Activated CD4-positive, alpha-beta memory T cell treated with anti-CD3 and anti-CD28 coated beads for 36 hours (primary cell): ENCODE results near the gene CLNS1A. TPM values are rescaled to one million over a fixed set of nuclear protein-coding genes. Genes with fewer than 3 reads are reported as not detected.
"Not testable (repeated sequence)": the region's sequence is repeated elsewhere in the genome, so short reads cannot be mapped to it uniquely, and the experiment has no call there.

Source experiments
- CTCF ChIA-PET: fragments of 350-600 bp; sonication (Branson Sonifier 250); formaldehyde crosslinking; loops from one replicate; lab custom pipeline; 2021; ENCODE audit warnings: antibody characterized with exemption, inconsistent platforms; lab: Charles Lee
- POLR2A ChIA-PET: fragments of 350-600 bp; sonication (Branson Sonifier 250); formaldehyde crosslinking; loops from one replicate; lab custom pipeline; 2021; ENCODE audit warnings: antibody characterized with exemption; lab: Charles Lee
- DNase-seq: peaks from one replicate; pipeline ENCODE4 v3.0.0-alpha.2; 2020
- H3K27ac Mint-ChIP-seq: one replicate; pipeline ENCODE4 v1.8.0; 2021; ENCODE audit warnings: mixed read lengths
- H3K27me3 Mint-ChIP-seq: one replicate; pipeline ENCODE4 v1.8.0; 2021; ENCODE audit warnings: mixed read lengths
- H3K36me3 Mint-ChIP-seq: one replicate; pipeline ENCODE4 v1.8.0; 2021; ENCODE audit warnings: mixed read lengths
- H3K4me1 Mint-ChIP-seq: one replicate; pipeline ENCODE4 v1.8.0; 2021; ENCODE audit warnings: low read depth, mixed read lengths
- H3K4me3 Mint-ChIP-seq: one replicate; pipeline ENCODE4 v1.8.0; 2021; ENCODE audit warnings: mild to moderate bottlenecking, mixed read lengths
- H3K9me3 Mint-ChIP-seq: one replicate; pipeline ENCODE4 v1.8.0; 2021; ENCODE audit warnings: mixed read lengths
- intact Hi-C: fragments of 100-400 bp; cut with micrococcal nuclease; formaldehyde crosslinking; loops from one replicate; pipeline ENCODE4 v1.15.1; 2023
- total RNA-seq, 2 experiments: library from RNA; stranded (reverse); gene quantifications; one replicate each; pipeline ENCODE4 v1.2.3, GENCODE V29; 2021

The CLNS1A gene
- total RNA-seq, 2 experiments from 2014 or later, result 199 to 200 TPM

GRCh38 chr11:77654770-77655434 is 17.3 kb upstream of the CLNS1A start:
- no peak overlapping the region for H3K27ac Mint-ChIP-seq
- H3K36me3 Mint-ChIP-seq, result no peaks in the 10 kb centered on the region
- H3K4me1 Mint-ChIP-seq, result no peaks in the 10 kb centered on the region
- ChIA-PET POLR2A (no interaction called here), CTCF (no interaction called here)
- no peak overlapping the region for H3K4me3 Mint-ChIP-seq
- intact Hi-C loops, result no loop called here
- DNase-seq, result no peak
- H3K9me3 Mint-ChIP-seq, result no peaks in the 10 kb centered on the region
- no peaks in the 10 kb centered on the region for H3K27me3 Mint-ChIP-seq

- no peak for DNase-seq
- Mint-ChIP-seq H3K4me1 (no peaks in the 10 kb centered on the region), H3K9me3 (no peaks in the 10 kb centered on the region), H3K36me3 (no peaks in the 10 kb centered on the region), H3K27ac (no peak overlapping the region), H3K27me3 (peaks cover 4% of the 10 kb centered on the region), H3K4me3 (no peak overlapping the region)
- ChIA-PET CTCF (no interaction called here), POLR2A (interaction anchor here (0.6 kb wide), 1 partner anchor 20 kb away, joined by 4 read pairs; no protein-coding TSS in a partner anchor)
- intact Hi-C loops, result no loop called here
Measured at GRCh38 chr11:77650123-77650522, 12.5 kb upstream of the CLNS1A start.

- CTCF ChIA-PET, result no interaction called here
- H3K4me3 Mint-ChIP-seq, result no peak overlapping the region
- POLR2A ChIA-PET, result no interaction called here
- no peak for DNase-seq
- no peak overlapping the region for H3K27ac Mint-ChIP-seq
- H3K36me3 Mint-ChIP-seq, result no peaks in the 10 kb centered on the region
- peaks cover 9% of the 10 kb centered on the region for H3K27me3 Mint-ChIP-seq
- H3K4me1 Mint-ChIP-seq, result no peaks in the 10 kb centered on the region
- intact Hi-C loops, result no loop called here
- no peaks in the 10 kb centered on the region for H3K9me3 Mint-ChIP-seq
Measured at GRCh38 chr11:77647654-77648305, 10.2 kb upstream of the CLNS1A start.

GRCh38 chr11:77644887-77645286 is 7.3 kb upstream of the CLNS1A start:
- intact Hi-C loops, result no loop called here
- no peak for DNase-seq
- Mint-ChIP-seq H3K9me3 (peaks cover 4% of the 10 kb centered on the region), H3K4me3 (no peak overlapping the region), H3K27me3 (peaks cover 9% of the 10 kb centered on the region), H3K27ac (no peak overlapping the region), H3K36me3 (no peaks in the 10 kb centered on the region), H3K4me1 (no peaks in the 10 kb centered on the region)
- ChIA-PET CTCF (no interaction called here), POLR2A (no interaction called here)

- Mint-ChIP-seq H3K27me3 (peaks cover 9% of the 10 kb centered on the region), H3K36me3 (peaks cover 4% of the 10 kb centered on the region), H3K27ac (no peak overlapping the region), H3K4me1 (peaks cover 5% of the 10 kb centered on the region), H3K9me3 (peaks cover 4% of the 10 kb centered on the region), H3K4me3 (no peak overlapping the region)
- DNase-seq, result no peak
- ChIA-PET CTCF (no interaction called here), POLR2A (no interaction called here)
- intact Hi-C loops, result no loop called here
Measured at GRCh38 chr11:77642228-77642627, 4.6 kb upstream of the CLNS1A start.

- Mint-ChIP-seq H3K9me3 (peaks cover 4% of the 10 kb centered on the region), H3K27ac (peak overlapping the region; percentile 95), H3K36me3 (peaks cover 31% of the 10 kb centered on the region), H3K4me3 (peak overlapping the region; percentile 95), H3K27me3 (no peaks in the 10 kb centered on the region), H3K4me1 (peaks cover 40% of the 10 kb centered on the region)
- ChIA-PET POLR2A (interaction anchor here (1.6 kb wide), 1 partner anchor 358 kb away, joined by 4 read pairs; the partner anchor contains the start of gene INTS4), CTCF (interaction anchor here (0.6 kb wide), 1 partner anchor 163 kb away, joined by 3 read pairs; the partner anchor contains the start of gene PAK1)
- intact Hi-C loops, result loop anchor here (1.0 to 10.0 kb wide), 4 partner anchors 165 to 1402 kb away; partner anchors contain the start of genes INTS4, PAK1 and RSF1
- no peak for DNase-seq
Measured at GRCh38 chr11:77636731-77637344, 756 bp downstream of the CLNS1A start.

GRCh38 chr11:77633926-77634325 is 3.7 kb downstream of the CLNS1A start:
- not testable (repeated sequence) for DNase-seq, H3K4me3 Mint-ChIP-seq, H3K27me3 Mint-ChIP-seq, H3K9me3 Mint-ChIP-seq
- CTCF ChIA-PET, result interaction anchor here (1.2 kb wide), 1 partner anchor 15 kb away, joined by 11 read pairs; no protein-coding TSS in a partner anchor
- peaks cover 38% of the 10 kb centered on the region for H3K36me3 Mint-ChIP-seq
- peak overlapping the region; percentile 44 for H3K27ac Mint-ChIP-seq
- POLR2A ChIA-PET, result interaction anchor here (0.7 to 0.8 kb wide), 2 partner anchors 53 to 106 kb away, joined by 3 read pairs; no protein-coding TSS in a partner anchor
- H3K4me1 Mint-ChIP-seq, result peaks cover 59% of the 10 kb centered on the region
- intact Hi-C loops, result loop anchor here (10.0 kb wide), 1 partner anchor 1399 kb away; no protein-coding TSS in a partner anchor

- H3K36me3 Mint-ChIP-seq, result peaks cover 33% of the 10 kb centered on the region
- no peak for DNase-seq
- intact Hi-C loops, result loop anchor here (10.0 kb wide), 1 partner anchor 1395 kb away; no protein-coding TSS in a partner anchor
- ChIA-PET POLR2A (interaction anchor here (0.7 to 1.0 kb wide), 2 partner anchors 10 to 19 kb away, joined by 3 read pairs; no protein-coding TSS in a partner anchor), CTCF (interaction anchor here (0.8 to 2.2 kb wide), 3 partner anchors 11 to 36 kb away, joined by 3 to 8 read pairs (median 7); no protein-coding TSS in a partner anchor)
- H3K27me3 Mint-ChIP-seq, result no peaks in the 10 kb centered on the region
- H3K4me1 Mint-ChIP-seq, result peaks cover 48% of the 10 kb centered on the region
- no peaks in the 10 kb centered on the region for H3K9me3 Mint-ChIP-seq
- H3K27ac Mint-ChIP-seq, result peak overlapping the region; percentile 86
- peak overlapping the region; percentile 52 for H3K4me3 Mint-ChIP-seq
Measured at GRCh38 chr11:77630157-77630710, 7.4 kb downstream of the CLNS1A start.

GRCh38 chr11:77619576-77620198 is 17.9 kb downstream of the CLNS1A start:
- intact Hi-C loops, result loop anchor here (1.0 kb wide), 1 partner anchor 71 kb away; no protein-coding TSS in a partner anchor
- DNase-seq, result no peak
- no peaks in the 10 kb centered on the region for H3K27me3 Mint-ChIP-seq
- H3K9me3 Mint-ChIP-seq, result no peaks in the 10 kb centered on the region
- peak overlapping the region; percentile 31 for H3K27ac Mint-ChIP-seq
- CTCF ChIA-PET, result interaction anchor here (1.0 to 2.3 kb wide), 17 partner anchors 10 to 432 kb away, joined by 3 to 22 read pairs (median 4); partner anchors contain the start of gene AQP11
- POLR2A ChIA-PET, result no interaction called here
- H3K4me3 Mint-ChIP-seq, result no peak overlapping the region
- peaks cover 3% of the 10 kb centered on the region for H3K4me1 Mint-ChIP-seq
- peaks cover 46% of the 10 kb centered on the region for H3K36me3 Mint-ChIP-seq

- H3K9me3 Mint-ChIP-seq, result no peaks in the 10 kb centered on the region
- peaks cover 46% of the 10 kb centered on the region for H3K36me3 Mint-ChIP-seq
- H3K4me3 Mint-ChIP-seq, result no peak overlapping the region
- no peak for DNase-seq
- H3K27ac Mint-ChIP-seq, result no peak overlapping the region
- H3K27me3 Mint-ChIP-seq, result no peaks in the 10 kb centered on the region
- CTCF ChIA-PET, result interaction anchor here (0.6 to 2.3 kb wide), 4 partner anchors 28 to 491 kb away, joined by 3 to 8 read pairs (median 4); no protein-coding TSS in a partner anchor
- POLR2A ChIA-PET, result no interaction called here
- peaks cover 3% of the 10 kb centered on the region for H3K4me1 Mint-ChIP-seq
- intact Hi-C loops, result no loop called here
Measured at GRCh38 chr11:77617892-77618291, 19.7 kb downstream of the CLNS1A start.

- no peaks in the 10 kb centered on the region for H3K4me1 Mint-ChIP-seq
- H3K27me3 Mint-ChIP-seq, result no peaks in the 10 kb centered on the region
- no peaks in the 10 kb centered on the region for H3K9me3 Mint-ChIP-seq
- POLR2A ChIA-PET, result interaction anchor here (0.6 to 0.9 kb wide), 2 partner anchors 19 to 49 kb away, joined by 3 to 4 read pairs; no protein-coding TSS in a partner anchor
- CTCF ChIA-PET, result no interaction called here
- H3K27ac Mint-ChIP-seq, result no peak overlapping the region
- H3K4me3 Mint-ChIP-seq, result no peak overlapping the region
- DNase-seq, result no peak
- H3K36me3 Mint-ChIP-seq, result peaks cover 45% of the 10 kb centered on the region
- intact Hi-C loops, result no loop called here
Measured at GRCh38 chr11:77611921-77612320, 25.7 kb downstream of the CLNS1A start.
